H1 (cell line): ENCODE measurements around the gene NOX5. TPM values are rescaled to one million over a fixed set of nuclear protein-coding genes. Genes with fewer than 3 reads are reported as not detected.

ENCODE experiments used
- CTCF ChIA-PET: fragments of 300-600 bp; sonication (Branson Sonifier 250); formaldehyde crosslinking; loops from one replicate; lab custom pipeline; 2021; ENCODE audit not compliant: partially characterized antibody; lab: Charles Lee
- POLR2A ChIA-PET: fragments of 300-600 bp; sonication (Branson Sonifier 250); formaldehyde crosslinking; loops from one replicate; lab custom pipeline; 2021; ENCODE audit warnings: inconsistent platforms; ENCODE audit not compliant: partially characterized antibody; lab: Charles Lee
- DNase-seq, 2 experiments: peaks; one replicate each; pipeline versions ENCODE4 v3.0.0 to v3.0.0-alpha.2; 2010 to 2022; ENCODE audit warnings: low spot score in 2 of 2, low read depth in 1 of 2, mixed read lengths in 1 of 2
- FAIRE-seq: peaks from 2 replicates; lab custom pipeline; 2011; peaks lifted over from hg19 to GRCh38; lab: Jason Lieb, UNC
- H2AFZ ChIP-seq: 2 replicates; pipeline ENCODE4 v1.8.1; 2012; ENCODE audit warnings: low read length, inconsistent platforms
- H2AK5ac ChIP-seq: 2 replicates; pipeline ENCODE4 v1.6.1; 2013; ENCODE audit warnings: low read depth, low read length
- H2BK120ac ChIP-seq: replicated peaks from 2 replicates; pipeline ENCODE3; 2013; ENCODE audit warnings: low read depth, low read length, inconsistent platforms
- H2BK12ac ChIP-seq: 2 replicates; pipeline ENCODE4 v1.6.1; 2013; ENCODE audit warnings: low read depth, low read length
- H2BK15ac ChIP-seq: 2 replicates; pipeline ENCODE4 v1.6.1; 2013; ENCODE audit warnings: low read length
- H2BK20ac ChIP-seq: 2 replicates; pipeline ENCODE4 v1.6.1; 2013; ENCODE audit warnings: low read length
- H2BK5ac ChIP-seq: 2 replicates; pipeline ENCODE4 v1.6.1; 2013; ENCODE audit warnings: low read depth, low read length
- H3K14ac ChIP-seq: 2 replicates; pipeline ENCODE4 v1.6.1; 2013; ENCODE audit warnings: inconsistent platforms; ENCODE audit not compliant: insufficient read length
- H3K18ac ChIP-seq: 2 replicates; pipeline ENCODE4 v1.6.1; 2013; ENCODE audit warnings: low read length; ENCODE audit errors: extremely low read depth
- H3K23ac ChIP-seq: 2 replicates; pipeline ENCODE4 v1.6.1; 2013; ENCODE audit warnings: inconsistent platforms; ENCODE audit not compliant: insufficient read length
- H3K23me2 ChIP-seq: 2 replicates; pipeline ENCODE4 v1.6.1; 2013; ENCODE audit warnings: low read depth, low read length
- H3K27ac ChIP-seq: 2 replicates; pipeline ENCODE4 v1.6.1; 2011; ENCODE audit warnings: low read depth, low read length, inconsistent platforms
- H3K27me3 ChIP-seq, 4 experiments: replicated peaks in 1 of 4; 1 replicate in 1 of 4; 2 replicates in 3 of 4; pipeline versions ENCODE4 v1.6.1 to v1.8.1; 2011 to 2013; ENCODE audit warnings: low read length in 3 of 4, mild to moderate bottlenecking in 3 of 4, inconsistent platforms in 2 of 4, mixed read lengths in 2 of 4, moderate library complexity in 1 of 4; ENCODE audit not compliant: control insufficient read depth in 3 of 4, insufficient read depth in 3 of 4; ENCODE audit errors: extremely low read depth in 1 of 4
- H3K36me3 ChIP-seq, 4 experiments: 2 replicates each; pipeline versions ENCODE4 v1.6.1 to v1.8.1; 2011 to 2013; ENCODE audit warnings: mild to moderate bottlenecking in 4 of 4, low read length in 3 of 4, moderate library complexity in 2 of 4, control low read depth in 1 of 4, inconsistent platforms in 1 of 4; ENCODE audit not compliant: insufficient read depth in 4 of 4, control insufficient read depth in 2 of 4
- H3K4ac ChIP-seq: replicated peaks from 2 replicates; pipeline ENCODE3; 2013; ENCODE audit warnings: low read length, low read depth, mixed read lengths, inconsistent platforms; ENCODE audit not compliant: insufficient read length
- H3K4me1 ChIP-seq, 4 experiments: replicated peaks in 1 of 4; 1 replicate in 1 of 4; 2 replicates in 3 of 4; pipeline versions ENCODE4 v1.6.1 to v1.8.1; 2011 to 2013; ENCODE audit warnings: low read length in 3 of 4, inconsistent platforms in 2 of 4, mixed read lengths in 1 of 4; ENCODE audit not compliant: insufficient read depth in 4 of 4, control insufficient read depth in 3 of 4
- H3K4me2 ChIP-seq, 2 experiments: 2 replicates each; pipeline versions ENCODE4 v1.6.1 to v1.8.1; 2011 to 2013; ENCODE audit warnings: low read depth in 2 of 2, low read length in 2 of 2, control low read depth in 1 of 2, inconsistent platforms in 1 of 2, mild to moderate bottlenecking in 1 of 2; ENCODE audit not compliant: insufficient read depth in 1 of 2
- H3K4me3 ChIP-seq, 4 experiments: fragments of 200-600, 300-600 bp in 1 of 4; sonication (generic), shearing (Covaris generic), sonication (Bioruptor Twin) in 1 of 4; 2 replicates each; pipeline versions ENCODE4 v1.5.1 to v1.8.1; 2011 to 2016; ENCODE audit warnings: low read length in 4 of 4, low read depth in 3 of 4, control low read depth in 2 of 4, inconsistent platforms in 2 of 4, mild to moderate bottlenecking in 2 of 4, mixed read lengths in 1 of 4, moderate library complexity in 1 of 4; ENCODE audit not compliant: insufficient read depth in 2 of 4; ENCODE audit errors: extremely low read depth in 1 of 4
- H3K56ac ChIP-seq: replicated peaks from 2 replicates; pipeline ENCODE3; 2013; ENCODE audit warnings: low read depth, mild to moderate bottlenecking, mixed read lengths, low read length, inconsistent platforms; ENCODE audit not compliant: insufficient read length
- H3K79me1 ChIP-seq: 2 replicates; pipeline ENCODE4 v1.6.1; 2013; ENCODE audit warnings: low read depth, low read length, control low read depth
- H3K79me2 ChIP-seq, 2 experiments: 2 replicates each; pipeline versions ENCODE4 v1.6.1 to v1.8.1; 2012 to 2013; ENCODE audit warnings: low read length in 2 of 2, mild to moderate bottlenecking in 2 of 2, inconsistent platforms in 1 of 2; ENCODE audit not compliant: insufficient read depth in 2 of 2, control insufficient read depth in 1 of 2
- H3K9ac ChIP-seq, 4 experiments: replicated peaks in 1 of 4; 1 replicate in 1 of 4; 2 replicates in 3 of 4; pipeline versions ENCODE4 v1.6.1 to v1.8.1; 2011 to 2013; ENCODE audit warnings: low read depth in 3 of 4, low read length in 3 of 4, control low read depth in 2 of 4, mild to moderate bottlenecking in 2 of 4, moderate library complexity in 2 of 4, inconsistent platforms in 1 of 4; ENCODE audit errors: extremely low read depth in 1 of 4
- H3K9me3 ChIP-seq, 2 experiments: 2 replicates each; pipeline versions ENCODE4 v1.6.1 to v1.8.1; 2012 to 2013; ENCODE audit warnings: mild to moderate bottlenecking in 2 of 2, moderate library complexity in 2 of 2, control low read depth in 1 of 2, inconsistent platforms in 1 of 2, low read depth in 1 of 2, low read length in 1 of 2, mixed read lengths in 1 of 2; ENCODE audit not compliant: insufficient read depth in 2 of 2
- H4K20me1 ChIP-seq, 2 experiments: replicated peaks in 1 of 2; 2 replicates each; pipeline versions ENCODE3 to v1.8.1; 2011 to 2013; ENCODE audit warnings: inconsistent platforms in 2 of 2, low read length in 2 of 2, mild to moderate bottlenecking in 1 of 2; ENCODE audit not compliant: insufficient read depth in 2 of 2, control insufficient read depth in 1 of 2
- H4K5ac ChIP-seq: 2 replicates; pipeline ENCODE4 v1.6.1; 2013; ENCODE audit warnings: low read length, low read depth, mixed read lengths, inconsistent platforms; ENCODE audit not compliant: insufficient read length
- H4K8ac ChIP-seq: 2 replicates; pipeline ENCODE4 v1.8.0; 2013; ENCODE audit warnings: mild to moderate bottlenecking, moderate library complexity, low read length, inconsistent platforms; ENCODE audit not compliant: insufficient read depth; ENCODE audit errors: extremely low read depth
- H4K91ac ChIP-seq: replicated peaks from 2 replicates; pipeline ENCODE3; 2013; ENCODE audit warnings: low read length, mixed read lengths, inconsistent platforms; ENCODE audit not compliant: insufficient read length
- CBX5 ChIP-seq: fragments of 300-800, 300-1000 bp; sonication (generic); IDR thresholded peaks from 2 replicates; pipeline ENCODE4 v1.7.1; 2016; ENCODE audit warnings: antibody characterized with exemption, low read length, low read depth
- CHD1 ChIP-seq: IDR thresholded peaks from 2 replicates; pipeline ENCODE4 v1.6.1; 2012; ENCODE audit warnings: low read depth, low read length, improper control_type of control experiment
- CTCF ChIP-seq, 3 experiments: IDR thresholded peaks; 1 replicate in 2 of 3; 2 replicates in 1 of 3; pipeline versions ENCODE4 v1.5.1 to v1.6.1; 2011; ENCODE audit warnings: low read length in 3 of 3, mild to moderate bottlenecking in 3 of 3, inconsistent platforms in 2 of 3, low read depth in 1 of 3, moderate library complexity in 1 of 3; ENCODE audit not compliant: insufficient read depth in 1 of 3; ENCODE audit errors: control extremely low read depth in 1 of 3
- HDAC2 ChIP-seq, 2 experiments: fragments of 300-600 bp in 1 of 2; sonication (generic) in 1 of 2; IDR thresholded peaks; 2 replicates each; pipeline ENCODE4 v1.6.1; 2011 to 2012; ENCODE audit warnings: low read depth in 2 of 2, low read length in 2 of 2, mild to moderate bottlenecking in 2 of 2, moderate library complexity in 2 of 2, borderline replicate concordance in 1 of 2, inconsistent platforms in 1 of 2
- NANOG ChIP-seq: IDR thresholded peaks from 2 replicates; pipeline ENCODE4 v1.6.1; 2011; ENCODE audit warnings: low read length, low read depth, mild to moderate bottlenecking, inconsistent platforms; ENCODE audit not compliant: insufficient read depth, poor library complexity, severe bottlenecking
- RAD21 ChIP-seq, 2 experiments: IDR thresholded peaks in 1 of 2; conservative IDR thresholded peaks in 1 of 2; 2 replicates each; pipeline ENCODE4 v1.6.1; 2011; ENCODE audit warnings: low read depth in 2 of 2, low read length in 2 of 2, improper control_type of control experiment in 1 of 2, inconsistent platforms in 1 of 2, mild to moderate bottlenecking in 1 of 2, moderate library complexity in 1 of 2
- SAP30 ChIP-seq: fragments of 300-600 bp; sonication (generic); IDR thresholded peaks from 2 replicates; pipeline ENCODE4 v1.7.1; 2012; ENCODE audit warnings: low read length, moderate library complexity, mild to moderate bottlenecking, inconsistent platforms; ENCODE audit not compliant: insufficient read depth, insufficient replicate concordance
- SIN3A ChIP-seq, 2 experiments: IDR thresholded peaks in 1 of 2; conservative IDR thresholded peaks in 1 of 2; 2 replicates each; pipeline ENCODE4 v1.6.1; 2011 to 2012; ENCODE audit warnings: low read length in 2 of 2, improper control_type of control experiment in 1 of 2, low read depth in 1 of 2, mild to moderate bottlenecking in 1 of 2
- TAF1 ChIP-seq: IDR thresholded peaks from 2 replicates; pipeline ENCODE4 v1.6.1; 2011; ENCODE audit warnings: mild to moderate bottlenecking, low read depth, low read length
- YY1 ChIP-seq: IDR thresholded peaks from 2 replicates; pipeline ENCODE4 v1.6.1; 2011; ENCODE audit warnings: low read depth, mild to moderate bottlenecking, low read length
- WGBS, 2 experiments: shearing (Covaris generic) in 1 of 2; methylation state at CpG; one replicate each; pipeline versions ENCODE4 v1.1.6 to v1.1.7; 2013 to 2015; ENCODE audit warnings: low lambda C conversion rate in 2 of 2, mixed read lengths in 2 of 2, inconsistent platforms in 1 of 2, low coverage in 1 of 2, missing lambda C conversion rate in 1 of 2; ENCODE audit not compliant: insufficient replicate concordance in 2 of 2, insufficient coverage in 1 of 2, insufficient read length in 1 of 2; ENCODE audit errors: extremely low coverage in 1 of 2, missing lambda C conversion rate in 1 of 2; 5-methylcytosine and 5-hydroxymethylcytosine counted together
- polyA plus RNA-seq, 7 experiments: library from polyadenylated mRNA; depleted of rRNA in 3 of 7; stranded (reverse) in 5 of 7; unstranded in 2 of 7; fragments of >200 nt in 5 of 7; fragments of 200-250 nt in 2 of 7; gene quantifications; 1 replicate in 5 of 7; 2 replicates in 1 of 7; 4 replicates in 1 of 7; pipeline versions ENCODE4 v1.2.1 to v1.2.3, GENCODE V29; 2011 to 2013; ENCODE audit warnings: missing spikeins in 2 of 7, mixed read lengths in 2 of 7
- total RNA-seq: library from RNA; stranded (reverse); fragmentation: NEBNext Ultra II Directional; extraction: Animal tissue kit (Norgen Biotek cat#: 25700); gene quantifications from 2 replicates; pipeline ENCODE4 v1.2.1, GENCODE V29; 2021

Gene NOX5
- total and polyA plus RNA-seq, 2 of the 8 experiments (the other 6 are each of a cell fraction or from before 2014, with no cell fraction given), result under 0.01 TPM; not detected in 1

GRCh38 chr15:68981941-68982340 is 32.6 kb upstream of the NOX5 start:
- Histone ChIP-seq H3K36me3 (no peaks in the 10 kb centered on the region), H3K27ac (no peak overlapping the region), H2BK20ac (no peak overlapping the region), H4K91ac (no peak overlapping the region), H3K56ac (no peak overlapping the region), H3K79me2 (no peaks in the 10 kb centered on the region), H2BK12ac (no peak overlapping the region), H4K8ac (no peak overlapping the region), H4K5ac (no peak overlapping the region), H3K4ac (no peak overlapping the region), H3K4me1 (no peaks in the 10 kb centered on the region), H3K9me3 (peaks cover 5 to 8% of the 10 kb centered on the region in 2 experiments; a peak in 2 of 4 replicates), H2BK120ac (no peak overlapping the region), H3K79me1 (no peaks in the 10 kb centered on the region), H2BK5ac (no peak overlapping the region), H3K9ac (no peak overlapping the region), H3K4me2 (no peak overlapping the region), H3K14ac (no peak overlapping the region), H2AK5ac (no peak overlapping the region), H3K27me3 (no peaks in the 10 kb centered on the region), H4K20me1 (no peaks in the 10 kb centered on the region), H3K4me3 (no peak overlapping the region), H3K18ac (no peak overlapping the region), H3K23ac (no peak overlapping the region), H2BK15ac (no peak overlapping the region), H3K23me2 (no peaks in the 10 kb centered on the region), H2AFZ (no peak overlapping the region)
- ChIA-PET POLR2A (no interaction called here), CTCF (interaction anchor here (2.4 kb wide), 1 partner anchor 8 kb away, joined by 8 read pairs; no protein-coding TSS in a partner anchor)
- FAIRE-seq, result no peak
- DNase-seq, result no peak
- 93% methylated on average over 4 of the region's 4 CpGs; no CpG with 5 or more reads in 1 of the 2 experiments for WGBS, 2 experiments
- no peak for TF ChIP-seq NANOG
- no peak for TF ChIP-seq YY1
- no peak for TF ChIP-seq SAP30
- no peak for TF ChIP-seq TAF1
- TF ChIP-seq RAD21 (IDR thresholded peaks at IDR 0.05 in 1 of 2, conservative IDR thresholded peaks at IDR 0.05 in 1 of 2; ENCODE audit: low read depth in 2 of 2, low read length in 2 of 2), result no peak
- no peak for TF ChIP-seq SIN3A (conservative IDR thresholded peaks at IDR 0.05 in 1 of 2, IDR thresholded peaks at IDR 0.05 in 1 of 2; ENCODE audit: low read depth in 1 of 2, low read length in 2 of 2)
- TF ChIP-seq CTCF (IDR thresholded peaks at IDR 0.05; ENCODE audit: control extremely low read depth in 1 of 3, insufficient read depth in 1 of 3, low read depth in 1 of 3, low read length in 3 of 3), result no peak
- TF ChIP-seq CBX5, result no peak
- TF ChIP-seq HDAC2 (IDR thresholded peaks at IDR 0.05; ENCODE audit: borderline replicate concordance in 1 of 2, low read depth in 2 of 2, low read length in 2 of 2), result no peak
- TF ChIP-seq CHD1, result no peak
